Parathyroid adenoma (tissue), 2 donors: Measurements from ENCODE around the gene ENKUR.

ENCODE experiments used
- H2AFZ ChIP-seq: fragments of 300-600 bp; sonication (generic); one replicate; pipeline ENCODE4 v1.7.0; 2017; ENCODE audit warnings: antibody characterized with exemption, mild to moderate bottlenecking
- H3K27ac ChIP-seq: fragments of 300-600 bp; sonication (generic); one replicate; pipeline ENCODE4 v1.7.0; 2017
- H3K27me3 ChIP-seq: fragments of 300-600 bp; sonication (generic); one replicate; pipeline ENCODE4 v1.7.0; 2017; ENCODE audit warnings: low read length; ENCODE audit not compliant: control insufficient read depth, insufficient read depth
- H3K36me3 ChIP-seq: fragments of 300-600 bp; sonication (generic); one replicate; pipeline ENCODE4 v1.7.0; 2017; ENCODE audit warnings: low read length; ENCODE audit not compliant: control insufficient read depth, insufficient read depth
- H3K4me1 ChIP-seq: fragments of 300-600 bp; sonication (generic); one replicate; pipeline ENCODE4 v1.7.0; 2017; ENCODE audit warnings: control low read depth
- H3K4me2 ChIP-seq: fragments of 300-600 bp; sonication (generic); one replicate; pipeline ENCODE4 v1.7.0; 2017; ENCODE audit warnings: low read length
- H3K4me3 ChIP-seq: fragments of 300-600 bp; sonication (generic); one replicate; pipeline ENCODE4 v1.7.0; 2017; ENCODE audit warnings: low read depth, low read length
- H3K79me2 ChIP-seq: fragments of 300-600 bp; sonication (generic); one replicate; pipeline ENCODE4 v1.7.0; 2017; ENCODE audit warnings: control low read depth
- H3K9ac ChIP-seq: fragments of 300-600 bp; sonication (generic); one replicate; pipeline ENCODE4 v1.7.0; 2017; ENCODE audit warnings: mild to moderate bottlenecking
- H3K9me3 ChIP-seq: fragments of 300-600 bp; sonication (generic); one replicate; pipeline ENCODE4 v1.7.0; 2017; ENCODE audit warnings: low read length; ENCODE audit not compliant: control insufficient read depth
- TF ChIP-seq, protein P1 (sequence below): fragments of 300-600 bp; sonication (generic); IDR thresholded peaks from one replicate; pipeline ENCODE4 v1.7.0; 2017; ENCODE audit warnings: antibody characterized with exemption, mild to moderate bottlenecking
- donor health status: primary hyperparathyroidism.

The ENKUR gene

DNA sequence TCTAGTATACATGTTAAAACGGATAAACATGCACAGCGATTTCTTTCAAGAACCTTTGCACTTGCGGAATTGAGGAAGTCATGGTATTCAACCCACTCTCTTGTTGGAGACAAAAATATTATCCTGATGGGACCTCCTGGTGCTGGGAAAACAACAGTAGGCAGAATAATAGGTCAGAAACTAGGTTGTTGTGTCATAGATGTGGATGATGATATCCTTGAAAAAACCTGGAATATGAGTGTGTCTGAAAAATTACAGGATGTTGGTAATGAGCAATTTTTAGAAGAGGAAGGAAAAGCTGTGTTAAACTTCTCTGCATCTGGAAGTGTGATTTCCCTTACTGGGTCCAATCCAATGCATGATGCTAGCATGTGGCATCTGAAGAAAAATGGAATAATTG lies 7.3 kb upstream of the ENKUR start:
- Histone ChIP-seq H3K4me1 (peaks cover under 1% of the 10 kb centered on the region), H3K4me2 (no peak overlapping the region), H2AFZ (no peak overlapping the region), H3K27ac (no peak overlapping the region), H3K9ac (no peak overlapping the region), H3K4me3 (no peak overlapping the region), H3K9me3 (no peaks in the 10 kb centered on the region), H3K79me2 (no peaks in the 10 kb centered on the region), H3K36me3 (no peaks in the 10 kb centered on the region), H3K27me3 (no peaks in the 10 kb centered on the region)
- TF ChIP-seq, protein P1, sequence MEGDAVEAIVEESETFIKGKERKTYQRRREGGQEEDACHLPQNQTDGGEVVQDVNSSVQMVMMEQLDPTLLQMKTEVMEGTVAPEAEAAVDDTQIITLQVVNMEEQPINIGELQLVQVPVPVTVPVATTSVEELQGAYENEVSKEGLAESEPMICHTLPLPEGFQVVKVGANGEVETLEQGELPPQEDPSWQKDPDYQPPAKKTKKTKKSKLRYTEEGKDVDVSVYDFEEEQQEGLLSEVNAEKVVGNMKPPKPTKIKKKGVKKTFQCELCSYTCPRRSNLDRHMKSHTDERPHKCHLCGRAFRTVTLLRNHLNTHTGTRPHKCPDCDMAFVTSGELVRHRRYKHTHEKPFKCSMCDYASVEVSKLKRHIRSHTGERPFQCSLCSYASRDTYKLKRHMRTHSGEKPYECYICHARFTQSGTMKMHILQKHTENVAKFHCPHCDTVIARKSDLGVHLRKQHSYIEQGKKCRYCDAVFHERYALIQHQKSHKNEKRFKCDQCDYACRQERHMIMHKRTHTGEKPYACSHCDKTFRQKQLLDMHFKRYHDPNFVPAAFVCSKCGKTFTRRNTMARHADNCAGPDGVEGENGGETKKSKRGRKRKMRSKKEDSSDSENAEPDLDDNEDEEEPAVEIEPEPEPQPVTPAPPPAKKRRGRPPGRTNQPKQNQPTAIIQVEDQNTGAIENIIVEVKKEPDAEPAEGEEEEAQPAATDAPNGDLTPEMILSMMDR, result no peak

DNA sequence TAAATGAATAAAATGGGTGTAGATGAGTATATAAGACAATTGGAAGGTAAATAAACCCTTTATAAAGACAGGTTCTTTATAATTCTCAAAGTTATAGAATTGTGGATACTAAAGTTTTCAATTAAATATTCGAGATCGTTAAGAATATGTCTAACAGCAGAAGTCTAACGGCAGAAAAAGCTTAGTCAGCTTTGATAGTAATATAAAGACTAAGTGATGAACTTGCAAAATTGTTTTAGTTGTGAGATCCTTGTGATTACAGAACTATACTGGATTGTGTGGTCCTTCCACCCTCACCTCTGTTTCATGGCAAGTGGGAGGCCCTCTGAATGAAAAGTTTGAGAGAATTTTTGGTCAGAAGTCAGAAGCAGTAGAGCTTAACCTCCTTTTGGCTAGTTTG lies 2.7 kb upstream of the ENKUR start:
- H3K4me1 ChIP-seq, result peaks cover 8% of the 10 kb centered on the region
- H3K9me3 ChIP-seq, result no peaks in the 10 kb centered on the region
- H3K4me3 ChIP-seq, result no peak overlapping the region
- H3K4me2 ChIP-seq, result no peak overlapping the region
- TF ChIP-seq, protein P1, result no peak
- H2AFZ ChIP-seq, result no peak overlapping the region
- no peaks in the 10 kb centered on the region for H3K27me3 ChIP-seq
- H3K9ac ChIP-seq, result no peak overlapping the region
- no peaks in the 10 kb centered on the region for H3K36me3 ChIP-seq
- H3K27ac ChIP-seq, result no peak overlapping the region
- H3K79me2 ChIP-seq, result no peaks in the 10 kb centered on the region

DNA sequence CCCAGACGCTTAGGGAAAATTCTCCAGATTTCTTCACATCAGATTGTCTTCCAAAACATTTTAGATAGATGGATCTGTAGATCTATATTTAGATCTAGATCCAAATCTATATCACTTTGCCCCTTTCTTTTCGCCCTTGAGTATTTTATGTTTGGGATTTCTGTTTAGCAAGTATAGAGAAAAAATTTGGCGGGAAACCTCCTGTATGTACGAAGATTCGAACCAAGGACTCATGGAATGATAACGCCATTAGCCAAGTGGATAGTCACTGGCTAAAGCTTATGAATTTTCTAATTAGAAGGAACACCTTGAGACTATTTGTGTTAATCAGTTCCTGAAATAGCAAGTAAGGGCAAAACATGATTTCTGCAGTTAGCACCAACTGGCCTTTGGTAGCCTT lies 1.7 kb upstream of the ENKUR start:
- Histone ChIP-seq H3K9me3 (no peaks in the 10 kb centered on the region), H2AFZ (peak overlapping the region; percentile 70), H3K27ac (peak overlapping the region; percentile 86), H3K4me2 (peak overlapping the region; percentile 98), H3K4me1 (peaks cover 8% of the 10 kb centered on the region), H3K4me3 (peak overlapping the region; percentile 60), H3K36me3 (no peaks in the 10 kb centered on the region), H3K27me3 (no peaks in the 10 kb centered on the region), H3K9ac (no peak overlapping the region), H3K79me2 (no peaks in the 10 kb centered on the region)
- TF ChIP-seq, protein P1, result no peak

DNA sequence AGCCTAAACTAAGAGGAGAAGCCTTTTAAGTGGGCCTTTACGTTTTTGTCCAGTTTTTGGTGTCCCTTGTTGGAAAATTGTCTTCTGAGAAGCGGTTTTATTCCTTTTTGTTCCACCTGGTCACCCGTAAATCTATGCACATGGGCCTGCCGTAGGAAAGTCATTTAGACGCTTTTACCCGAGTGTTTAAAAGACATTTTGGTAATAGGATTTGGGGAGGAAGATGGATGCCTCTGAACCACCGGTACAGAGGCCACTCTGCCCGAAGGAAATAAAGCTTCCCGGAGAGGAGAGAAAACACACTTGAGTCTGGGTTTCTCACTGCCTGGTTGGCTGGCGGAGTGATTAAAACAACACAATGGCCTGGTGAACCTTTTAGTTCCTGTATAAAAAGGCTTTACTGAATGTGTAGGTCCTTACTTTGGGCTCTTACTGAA lies 1.2 kb upstream of the ENKUR start:
- H3K4me1 ChIP-seq, result peaks cover 8% of the 10 kb centered on the region
- no peaks in the 10 kb centered on the region for H3K9me3 ChIP-seq

More for the DNA sequence above, 1.2 kb upstream of the ENKUR start:
- TF ChIP-seq, protein P1, result no peak
- Histone ChIP-seq H3K9ac (peak overlapping the region; percentile 70), H3K36me3 (no peaks in the 10 kb centered on the region), H3K4me2 (peak overlapping the region; percentile 98), H2AFZ (peak overlapping the region; percentile 70), H3K27ac (peak overlapping the region; percentile 86), H3K27me3 (no peaks in the 10 kb centered on the region), H3K4me3 (peak overlapping the region; percentile 60), H3K79me2 (no peaks in the 10 kb centered on the region)
